Non-pigmented ciliary epithelial cell (primary cell): ENCODE results near the gene CACNA1E.
"Not testable (repeated sequence)": the region's sequence is repeated elsewhere in the genome, so short reads cannot be mapped to it uniquely, and the experiment has no call there.

Source experiments
- DNase-seq: peaks from one replicate; pipeline ENCODE4 v3.0.0-alpha.2; 2010; ENCODE audit warnings: low read depth

Gene CACNA1E

GRCh38 chr1:181813266-181813665 lies 329.9 kb downstream of the CACNA1E start:
- no peak for DNase-seq

DNA sequence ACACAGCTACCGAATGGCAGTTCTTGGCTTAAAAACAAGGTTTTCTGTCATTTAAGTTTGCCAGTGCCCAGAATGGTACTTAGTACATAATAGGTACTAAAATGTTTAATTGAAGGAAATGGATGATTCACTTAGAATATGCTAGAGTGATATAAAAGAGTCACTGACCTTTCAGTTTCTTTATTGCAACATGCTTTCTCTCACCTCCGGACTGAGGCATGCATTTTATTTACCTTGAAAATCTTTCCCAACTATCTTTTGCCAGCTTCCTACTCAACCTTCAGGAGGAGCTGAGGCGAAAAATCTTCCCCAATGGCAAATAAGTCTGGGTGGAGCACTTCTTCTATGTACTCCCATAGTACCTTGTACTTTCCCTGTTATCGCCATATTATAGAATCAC lies 333.3 kb downstream of the CACNA1E start:
- DNase-seq: no peak

DNA sequence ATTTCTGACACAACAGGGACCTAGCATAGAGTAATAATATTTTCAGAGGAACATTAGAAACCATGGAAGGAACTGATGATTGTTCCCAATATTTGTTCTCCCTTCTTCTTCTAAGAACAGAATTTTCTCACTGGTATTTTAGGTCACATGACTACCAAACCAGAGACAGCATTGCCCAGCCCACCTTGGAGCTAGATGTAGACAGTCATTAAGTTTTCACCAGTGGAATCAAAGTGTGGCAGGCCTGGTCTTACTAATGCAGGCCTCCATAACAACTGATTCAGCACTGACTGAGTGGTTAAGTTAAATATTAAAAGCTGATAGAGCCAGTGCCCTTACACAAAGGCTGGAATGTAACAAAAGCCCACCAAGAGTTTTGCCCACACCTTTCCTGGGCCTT lies 333.8 kb downstream of the CACNA1E start:
- no peak for DNase-seq

DNA sequence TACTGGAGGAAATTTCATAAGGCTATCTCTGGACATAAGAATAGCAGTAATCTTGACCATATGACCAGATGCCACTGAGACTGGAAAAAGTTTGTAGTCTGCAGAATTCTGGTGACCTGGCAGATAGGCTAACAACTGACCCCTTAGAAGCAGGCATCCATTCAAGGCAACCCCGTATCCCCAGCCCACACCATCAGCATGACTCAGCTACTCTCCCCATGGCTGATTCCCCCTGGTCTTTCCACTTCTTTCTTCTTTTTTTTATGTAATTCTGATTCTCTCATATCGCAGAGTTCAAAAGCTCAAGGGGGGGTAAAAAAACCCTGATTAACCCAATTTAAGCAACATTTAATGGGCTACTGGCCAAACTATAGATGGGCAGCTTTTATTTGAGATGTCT lies 335.1 kb downstream of the CACNA1E start:
- no peak for DNase-seq

DNA sequence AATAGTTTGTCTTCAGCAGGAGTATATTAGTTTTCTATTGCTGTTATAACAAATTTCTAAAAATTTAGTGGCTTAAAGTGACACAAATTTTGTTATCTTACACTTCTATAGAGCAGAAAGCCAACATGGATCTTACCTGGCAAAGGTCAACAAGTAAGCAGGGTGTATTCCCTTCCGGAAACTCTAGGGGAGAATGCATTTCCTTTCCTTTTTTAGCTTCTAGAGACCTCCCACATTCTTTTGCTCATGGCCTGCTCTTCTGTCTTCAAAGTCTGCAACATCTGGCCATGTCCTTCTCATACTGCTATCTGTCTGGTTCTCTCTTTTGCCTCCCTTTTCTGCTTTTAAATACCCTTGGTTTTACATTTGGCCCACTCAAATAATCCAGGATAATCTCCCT lies 335.6 kb downstream of the CACNA1E start:
- no peak for DNase-seq

GRCh38 chr1:181821701-181822100 lies 338.4 kb downstream of the CACNA1E start:
- DNase-seq: no peak

GRCh38 chr1:181832173-181832880 lies 349.0 kb downstream of the CACNA1E start:
- DNase-seq: not testable (repeated sequence)

- DNase-seq: no peak
These were observed 362.8 kb downstream of the CACNA1E start for GRCh38 chr1:181846001-181846645.

- DNase-seq: no peak
These were observed 363.4 kb downstream of the CACNA1E start for GRCh38 chr1:181846681-181847080.

- DNase-seq: no peak
These were observed 365.8 kb downstream of the CACNA1E start for GRCh38 chr1:181849071-181849470.

GRCh38 chr1:181854212-181854611 lies 370.9 kb downstream of the CACNA1E start:
- not testable (repeated sequence) for DNase-seq

- no peak for DNase-seq
These were observed 372.1 kb downstream of the CACNA1E start for GRCh38 chr1:181855380-181855779.
